GM12864 (cell line): Measurements from ENCODE around the gene DCXR.

Experiments used
- DNase-seq: peaks from one replicate; pipeline ENCODE4 v3.0.0-alpha.2; 2011; ENCODE audit warnings: low read depth
- H3K4me3 ChIP-seq: 2 replicates; pipeline ENCODE4 v1.5.1; 2011; ENCODE audit warnings: mild to moderate bottlenecking, low read depth, low read length, control low read depth
- TF ChIP-seq, protein P1 (sequence below): IDR thresholded peaks from 2 replicates; pipeline ENCODE4 v1.5.1; 2011; ENCODE audit warnings: low read depth, mild to moderate bottlenecking, moderate library complexity, low read length, control low read depth, inconsistent platforms; ENCODE audit errors: missing control alignments

DCXR gene

DNA sequence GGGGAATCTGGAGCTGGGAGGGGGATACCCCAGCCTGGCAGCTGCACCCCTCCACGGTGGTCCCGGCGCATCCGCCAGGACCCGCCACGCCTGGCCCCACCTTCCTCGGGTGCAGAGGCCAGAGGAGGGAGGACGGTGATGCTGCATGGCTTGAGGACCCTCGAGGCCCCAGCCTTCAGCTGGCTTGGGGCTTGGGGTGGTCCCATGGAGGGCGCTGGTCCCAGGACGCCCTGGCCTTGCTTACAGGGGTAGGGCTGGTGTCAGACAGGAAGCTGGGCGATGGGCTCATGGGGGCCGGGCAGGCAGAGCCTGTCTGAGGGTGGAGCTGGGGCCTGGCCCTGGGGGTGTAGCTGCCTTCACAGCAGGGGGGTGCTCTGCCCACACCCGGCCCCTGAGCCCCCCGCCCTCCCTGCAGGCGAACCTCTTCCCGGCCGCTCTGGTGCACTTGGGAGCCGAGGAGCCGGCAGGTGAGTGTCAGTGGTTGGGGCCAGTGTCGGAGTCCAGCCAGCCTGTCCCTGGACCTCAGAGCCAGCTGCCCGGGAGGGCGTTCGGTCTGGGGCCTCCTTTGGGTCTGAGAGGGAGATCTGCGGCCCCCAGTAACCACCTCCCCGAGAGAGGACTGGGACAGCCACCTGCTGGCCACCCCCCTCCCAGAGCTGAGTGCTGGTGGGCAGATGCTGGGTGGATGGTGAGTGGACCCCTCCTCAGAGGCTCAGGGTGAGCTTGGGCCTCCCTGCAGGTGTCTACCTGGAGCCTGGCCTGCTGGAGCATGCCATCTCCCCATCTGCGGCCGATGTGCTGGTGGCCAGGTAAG lies 21.2 kb downstream of the DCXR start:
- TF ChIP-seq, protein P1, sequence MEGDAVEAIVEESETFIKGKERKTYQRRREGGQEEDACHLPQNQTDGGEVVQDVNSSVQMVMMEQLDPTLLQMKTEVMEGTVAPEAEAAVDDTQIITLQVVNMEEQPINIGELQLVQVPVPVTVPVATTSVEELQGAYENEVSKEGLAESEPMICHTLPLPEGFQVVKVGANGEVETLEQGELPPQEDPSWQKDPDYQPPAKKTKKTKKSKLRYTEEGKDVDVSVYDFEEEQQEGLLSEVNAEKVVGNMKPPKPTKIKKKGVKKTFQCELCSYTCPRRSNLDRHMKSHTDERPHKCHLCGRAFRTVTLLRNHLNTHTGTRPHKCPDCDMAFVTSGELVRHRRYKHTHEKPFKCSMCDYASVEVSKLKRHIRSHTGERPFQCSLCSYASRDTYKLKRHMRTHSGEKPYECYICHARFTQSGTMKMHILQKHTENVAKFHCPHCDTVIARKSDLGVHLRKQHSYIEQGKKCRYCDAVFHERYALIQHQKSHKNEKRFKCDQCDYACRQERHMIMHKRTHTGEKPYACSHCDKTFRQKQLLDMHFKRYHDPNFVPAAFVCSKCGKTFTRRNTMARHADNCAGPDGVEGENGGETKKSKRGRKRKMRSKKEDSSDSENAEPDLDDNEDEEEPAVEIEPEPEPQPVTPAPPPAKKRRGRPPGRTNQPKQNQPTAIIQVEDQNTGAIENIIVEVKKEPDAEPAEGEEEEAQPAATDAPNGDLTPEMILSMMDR, result no peak
- DNase-seq, result no peak
- no peak overlapping the region for H3K4me3 ChIP-seq

DNA sequence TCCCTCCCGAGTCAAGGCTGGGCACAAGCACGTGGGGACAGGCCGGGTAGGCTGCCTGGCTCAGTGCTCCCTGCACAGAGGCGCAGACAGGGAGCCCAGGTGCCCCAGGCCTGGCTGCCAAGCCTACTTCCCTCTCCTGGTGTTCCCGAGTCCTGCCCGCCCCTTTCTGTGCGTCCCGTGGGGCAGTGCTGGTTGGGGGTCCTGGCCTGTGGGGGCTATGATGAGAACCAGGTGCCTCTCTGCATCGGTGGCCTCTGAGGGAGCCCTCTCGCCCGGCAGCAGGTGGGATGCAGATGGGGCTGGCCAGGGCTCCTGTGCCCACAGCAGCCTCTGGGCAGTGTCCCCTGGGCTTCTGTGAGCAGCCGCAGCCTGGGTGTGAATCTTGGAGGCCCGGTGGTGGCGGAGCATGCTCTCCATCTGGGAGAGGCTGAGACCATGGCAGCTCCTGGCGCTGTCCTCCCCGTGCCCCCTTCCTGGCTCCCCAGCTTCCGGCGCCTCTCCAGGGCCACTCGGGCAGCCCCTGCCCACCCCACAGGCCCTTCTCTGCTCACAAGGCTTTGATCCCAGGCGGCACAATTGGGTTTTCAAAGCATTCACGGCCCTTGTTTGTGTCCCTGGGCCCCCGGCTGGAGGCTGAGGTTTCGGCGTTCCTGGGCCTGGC lies 22.1 kb downstream of the DCXR start:
- DNase-seq, result no peak
- TF ChIP-seq, protein P1, result no peak
- H3K4me3 ChIP-seq, result no peak overlapping the region

DNA sequence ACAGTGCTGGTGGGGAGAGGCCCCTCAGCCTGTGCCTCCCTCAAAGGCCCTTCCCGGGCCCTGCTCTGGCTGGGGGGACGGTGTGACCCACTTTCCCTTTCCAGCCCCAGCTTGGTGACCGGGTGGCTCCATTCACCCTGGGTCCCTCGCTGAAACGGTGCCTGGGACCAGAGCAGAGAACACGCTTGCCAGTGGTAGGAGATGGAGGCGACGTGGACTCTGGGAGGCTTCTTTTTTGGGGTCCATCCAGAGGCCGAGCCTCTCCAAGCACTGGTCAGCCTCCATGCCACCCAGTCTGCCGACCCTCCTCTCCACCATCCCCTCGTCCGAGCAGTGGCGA lies 22.6 kb downstream of the DCXR start:
- TF ChIP-seq, protein P1, result no peak
- DNase-seq, result no peak
- no peak overlapping the region for H3K4me3 ChIP-seq

DNA sequence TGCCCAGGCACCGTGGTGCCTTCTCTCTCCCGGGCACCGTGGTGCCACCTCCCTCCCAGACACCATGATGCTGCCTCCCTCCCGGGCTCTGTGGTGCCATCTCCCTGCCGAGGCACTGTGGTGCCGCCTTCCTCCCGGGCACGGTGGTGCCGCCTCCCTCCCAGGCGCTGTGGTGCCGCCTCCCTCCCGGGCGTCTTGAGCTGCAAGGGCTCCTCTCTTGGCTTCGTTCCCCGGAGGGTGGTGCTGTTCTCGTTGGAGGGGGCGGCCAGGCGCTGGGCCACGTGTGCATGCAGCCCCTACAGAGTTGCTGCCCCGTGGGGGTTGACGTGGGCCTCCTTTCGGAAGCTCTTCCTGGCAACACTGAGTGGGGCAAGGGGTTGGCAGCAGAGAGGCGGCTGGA lies 23.1 kb downstream of the DCXR start:
- no peak for DNase-seq
- TF ChIP-seq, protein P1, result no peak
- no peak overlapping the region for H3K4me3 ChIP-seq

DNA sequence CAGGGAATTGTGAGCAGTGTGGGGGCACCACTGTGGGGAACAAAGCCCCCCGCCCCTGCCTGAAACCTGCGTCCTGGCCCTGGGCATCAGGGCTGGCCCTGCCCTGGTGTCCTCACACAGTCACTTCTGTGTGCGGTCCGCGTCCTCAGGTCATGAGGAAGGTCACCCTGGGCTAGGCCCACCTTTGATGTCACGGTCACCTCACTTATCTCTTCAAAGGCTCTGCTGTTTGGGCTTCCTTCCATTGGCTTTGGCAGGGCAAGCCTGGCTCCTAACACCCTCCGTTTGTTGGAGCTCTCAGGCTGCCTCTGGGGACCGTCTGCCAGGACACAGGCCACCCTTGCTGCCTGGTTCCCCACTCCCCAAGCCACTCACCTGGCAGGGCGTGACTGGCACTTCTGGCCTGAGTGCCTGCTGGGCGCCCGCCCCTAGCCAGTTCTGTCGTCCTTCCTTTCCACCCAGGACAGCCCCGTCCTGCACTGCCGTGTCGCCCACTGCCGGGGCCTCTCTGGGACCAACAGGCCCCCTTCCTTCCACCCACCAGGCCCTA lies 23.6 kb downstream of the DCXR start:
- no peak overlapping the region for H3K4me3 ChIP-seq
- TF ChIP-seq, protein P1, result no peak
- DNase-seq, result no peak

DNA sequence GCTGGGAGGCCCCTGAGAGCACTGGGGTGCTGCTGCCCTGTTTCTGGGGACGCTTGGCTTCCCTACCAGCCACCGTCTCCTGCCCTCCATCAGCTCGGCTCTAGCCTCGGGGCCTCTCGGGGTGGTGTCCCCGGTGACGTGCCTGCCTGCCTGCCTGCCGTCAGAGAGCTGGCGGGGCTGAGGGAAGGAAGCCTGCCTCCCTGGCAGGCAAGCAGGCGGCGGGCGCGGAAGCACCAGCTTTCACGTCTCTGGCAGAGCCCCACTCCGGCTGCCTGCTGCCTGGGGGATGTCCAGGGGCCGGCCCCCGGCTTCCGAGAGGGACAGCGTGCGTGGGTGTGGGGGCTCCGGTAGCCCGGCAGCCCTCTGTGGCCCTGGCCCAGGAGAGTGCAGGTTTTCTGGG lies 24.2 kb downstream of the DCXR start:
- DNase-seq, result no peak
- TF ChIP-seq, protein P1, result no peak
- H3K4me3 ChIP-seq, result no peak overlapping the region
